Measurements from ENCODE around the gene SELENOF. TPM values are rescaled to one million over a fixed set of nuclear protein-coding genes. Genes with fewer than 3 reads are reported as not detected.
A peak's percentile ranks its signal among the peaks of the same experiment; 100 is the strongest.

SELENOF gene
- total RNA-seq, 2 experiments from 2014 or later, result 175 to 200 TPM

DNA sequence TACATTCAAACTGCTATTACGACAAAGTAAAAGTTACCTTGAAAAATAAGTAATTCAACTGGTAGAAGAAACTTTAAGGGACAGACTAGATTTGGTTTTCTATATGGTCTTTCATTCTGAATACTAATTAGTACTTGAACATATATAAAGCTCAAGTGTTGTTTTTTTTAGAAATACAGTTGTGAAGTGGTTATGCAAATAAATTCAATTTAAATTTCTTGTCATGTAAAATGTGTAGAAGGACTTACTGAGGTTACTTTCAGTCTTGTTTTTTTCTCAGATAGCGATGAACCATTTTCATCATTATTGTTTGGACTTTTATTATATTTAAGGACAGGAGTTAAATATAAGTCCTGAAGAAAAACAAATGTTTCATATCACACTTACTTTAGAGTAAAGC lies 24.9 kb upstream of the SELENOF start:
- H3K27me3 Mint-ChIP-seq, result no peaks in the 10 kb centered on the region
- H3K4me1 Mint-ChIP-seq, result peaks cover 7% of the 10 kb centered on the region
- ChIA-PET POLR2A (no interaction called here), CTCF (no interaction called here)
- DNase-seq, result no peak
- no peaks in the 10 kb centered on the region for H3K9me3 Mint-ChIP-seq
- no peak overlapping the region for H3K27ac Mint-ChIP-seq
- no peak overlapping the region for H3K4me3 Mint-ChIP-seq
- no peaks in the 10 kb centered on the region for H3K36me3 Mint-ChIP-seq (ENCODE audit: low read depth)

DNA sequence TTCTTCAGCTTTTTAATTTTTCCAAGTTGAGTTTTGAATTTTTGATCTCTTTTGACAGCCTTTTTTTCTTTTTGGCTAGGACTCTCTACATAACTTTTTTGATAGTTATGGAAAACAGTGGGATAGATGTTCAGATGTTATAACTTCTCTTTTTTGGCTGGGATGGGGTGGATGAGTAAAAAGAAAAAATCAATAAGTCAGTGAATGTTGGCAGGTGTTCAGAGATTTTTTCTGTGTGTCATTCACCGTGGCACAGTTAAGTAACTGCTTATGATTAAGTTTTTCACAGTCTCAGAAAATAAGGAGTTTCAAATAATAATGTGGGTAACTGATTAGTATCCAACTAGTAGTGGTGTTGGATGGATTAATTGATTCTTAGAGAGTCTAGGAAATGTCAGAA lies 24.5 kb upstream of the SELENOF start:
- Mint-ChIP-seq H3K4me3 (no peak overlapping the region), H3K27me3 (no peaks in the 10 kb centered on the region), H3K9me3 (no peaks in the 10 kb centered on the region), H3K36me3 (ENCODE audit: low read depth) (no peaks in the 10 kb centered on the region), H3K4me1 (peaks cover 11% of the 10 kb centered on the region), H3K27ac (no peak overlapping the region)
- CTCF ChIA-PET, result no interaction called here
- POLR2A ChIA-PET, result no interaction called here
- no peak for DNase-seq

- Mint-ChIP-seq H3K27me3 (no peaks in the 10 kb centered on the region), H3K36me3 (ENCODE audit: low read depth) (no peaks in the 10 kb centered on the region), H3K9me3 (no peaks in the 10 kb centered on the region), H3K4me3 (no peak overlapping the region), H3K27ac (no peak overlapping the region), H3K4me1 (peaks cover 13% of the 10 kb centered on the region)
- ChIA-PET POLR2A (interaction anchor here (0.7 kb wide), 1 partner anchor 43 kb away, joined by 3 read pairs; no protein-coding TSS in a partner anchor), CTCF (interaction anchor here (0.7 to 1.2 kb wide), 2 partner anchors 14 to 32 kb away, joined by 3 to 6 read pairs; no protein-coding TSS in a partner anchor)
- DNase-seq, result no peak
These were observed 19.8 kb upstream of the SELENOF start for GRCh38 chr1:86933562-86934377.

DNA sequence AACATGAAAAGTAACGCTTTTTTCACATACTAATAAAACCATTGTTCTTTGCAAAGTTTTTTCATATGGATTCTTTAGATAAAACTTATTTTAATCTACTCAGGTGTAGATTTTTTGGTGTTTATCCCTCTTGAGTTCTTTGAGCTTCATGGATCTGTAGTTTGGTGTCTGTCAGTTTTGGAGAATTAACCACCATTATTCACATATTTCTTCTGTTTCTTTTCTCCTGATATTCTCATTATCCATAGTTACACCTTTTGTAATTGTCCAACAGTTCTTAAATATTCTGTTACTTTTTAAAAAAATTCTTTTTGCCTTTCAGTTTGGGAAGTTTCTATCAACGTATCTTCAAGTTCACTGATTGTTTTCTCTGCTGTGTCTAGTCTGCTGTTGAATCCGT lies 19.1 kb upstream of the SELENOF start:
- no peak overlapping the region for H3K27ac Mint-ChIP-seq
- ChIA-PET CTCF (no interaction called here), POLR2A (no interaction called here)
- no peak overlapping the region for H3K4me3 Mint-ChIP-seq
- H3K27me3 Mint-ChIP-seq, result no peaks in the 10 kb centered on the region
- peaks cover 13% of the 10 kb centered on the region for H3K4me1 Mint-ChIP-seq
- H3K36me3 Mint-ChIP-seq (ENCODE audit: low read depth), result no peaks in the 10 kb centered on the region
- no peak for DNase-seq
- no peaks in the 10 kb centered on the region for H3K9me3 Mint-ChIP-seq

GRCh38 chr1:86928819-86929218 lies 14.9 kb upstream of the SELENOF start:
- H3K9me3 Mint-ChIP-seq, result peaks cover 18% of the 10 kb centered on the region
- no peak overlapping the region for H3K4me3 Mint-ChIP-seq
- no peak for DNase-seq
- H3K27ac Mint-ChIP-seq, result no peak overlapping the region
- H3K36me3 Mint-ChIP-seq (ENCODE audit: low read depth), result peaks cover 19% of the 10 kb centered on the region
- H3K27me3 Mint-ChIP-seq, result no peaks in the 10 kb centered on the region
- POLR2A ChIA-PET, result no interaction called here
- CTCF ChIA-PET, result no interaction called here
- H3K4me1 Mint-ChIP-seq, result peaks cover 18% of the 10 kb centered on the region

DNA sequence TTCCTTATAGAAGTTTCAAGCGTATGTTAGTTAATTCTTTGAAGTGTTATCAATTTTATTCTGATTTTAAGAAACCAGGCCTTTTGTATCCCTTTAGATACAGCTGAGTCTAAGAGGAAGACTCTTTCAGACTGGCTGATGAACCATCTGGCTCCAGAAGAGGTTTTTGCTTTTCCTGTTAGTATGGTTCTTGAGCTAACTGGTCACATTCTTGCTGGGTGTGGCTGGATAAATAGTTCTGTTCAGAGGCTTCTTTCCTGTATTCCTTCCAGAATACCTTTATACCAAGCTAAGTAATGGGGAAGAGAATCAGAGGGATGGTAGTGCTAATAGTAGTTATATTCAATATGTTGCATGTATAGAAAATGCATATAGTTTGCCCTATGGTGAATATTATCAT lies 13.0 kb upstream of the SELENOF start:
- CTCF ChIA-PET, result interaction anchor here (1.4 kb wide), 1 partner anchor 15 kb away, joined by 3 read pairs; no protein-coding TSS in a partner anchor
- POLR2A ChIA-PET, result no interaction called here

GRCh38 chr1:86925742-86926141 lies 11.8 kb upstream of the SELENOF start:
- H3K27me3 Mint-ChIP-seq, result no peaks in the 10 kb centered on the region
- H3K27ac Mint-ChIP-seq, result no peak overlapping the region
- H3K36me3 Mint-ChIP-seq (ENCODE audit: low read depth), result peaks cover 27% of the 10 kb centered on the region
- POLR2A ChIA-PET, result no interaction called here
- CTCF ChIA-PET, result no interaction called here
- H3K9me3 Mint-ChIP-seq, result peaks cover 33% of the 10 kb centered on the region
- no peak overlapping the region for H3K4me3 Mint-ChIP-seq
- H3K4me1 Mint-ChIP-seq, result peaks cover 12% of the 10 kb centered on the region
- no peak for DNase-seq

More for the DNA sequence above, 13.0 kb upstream of the SELENOF start:
- Mint-ChIP-seq H3K27me3 (no peaks in the 10 kb centered on the region), H3K4me1 (peaks cover 12% of the 10 kb centered on the region), H3K9me3 (peaks cover 28% of the 10 kb centered on the region), H3K36me3 (ENCODE audit: low read depth) (peaks cover 27% of the 10 kb centered on the region), H3K4me3 (no peak overlapping the region), H3K27ac (no peak overlapping the region)
- no peak for DNase-seq

- POLR2A ChIA-PET, result no interaction called here
- no peak overlapping the region for H3K4me3 Mint-ChIP-seq
- H3K36me3 Mint-ChIP-seq (ENCODE audit: low read depth), result peaks cover 27% of the 10 kb centered on the region
- CTCF ChIA-PET, result no interaction called here
- no peaks in the 10 kb centered on the region for H3K27me3 Mint-ChIP-seq
- peaks cover 35% of the 10 kb centered on the region for H3K9me3 Mint-ChIP-seq
- H3K27ac Mint-ChIP-seq, result no peak overlapping the region
- no peak for DNase-seq
- peaks cover 12% of the 10 kb centered on the region for H3K4me1 Mint-ChIP-seq
These were observed 10.5 kb upstream of the SELENOF start for GRCh38 chr1:86924324-86924960.

DNA sequence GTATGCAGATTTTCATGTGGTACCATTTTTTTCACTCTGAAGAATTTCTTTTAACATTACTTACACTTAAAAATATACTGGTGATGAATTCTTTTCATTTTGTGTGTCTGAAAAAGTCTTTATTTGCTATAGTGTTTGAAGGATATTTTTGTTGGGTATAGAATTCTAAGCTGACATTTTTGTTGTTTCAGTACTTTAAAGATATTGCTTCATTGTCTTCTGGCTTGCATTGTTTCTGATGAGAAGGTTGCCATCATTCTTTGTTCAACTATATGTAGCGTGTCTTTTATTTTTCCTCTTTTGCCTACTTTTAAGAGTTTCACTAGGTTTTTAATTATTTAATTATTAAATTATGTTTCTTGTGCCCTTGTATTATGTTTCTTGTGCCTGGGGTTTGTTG lies 8.5 kb upstream of the SELENOF start:
- ChIA-PET CTCF (interaction anchor here (0.6 kb wide), 1 partner anchor 89 kb away, joined by 3 read pairs; no protein-coding TSS in a partner anchor), POLR2A (no interaction called here)
- no peaks in the 10 kb centered on the region for H3K27me3 Mint-ChIP-seq
- no peak overlapping the region for H3K27ac Mint-ChIP-seq
- DNase-seq, result no peak
- H3K9me3 Mint-ChIP-seq, result peaks cover 35% of the 10 kb centered on the region
- H3K4me3 Mint-ChIP-seq, result no peak overlapping the region
- H3K36me3 Mint-ChIP-seq (ENCODE audit: low read depth), result peaks cover 27% of the 10 kb centered on the region
- H3K4me1 Mint-ChIP-seq, result peaks cover 14% of the 10 kb centered on the region

DNA sequence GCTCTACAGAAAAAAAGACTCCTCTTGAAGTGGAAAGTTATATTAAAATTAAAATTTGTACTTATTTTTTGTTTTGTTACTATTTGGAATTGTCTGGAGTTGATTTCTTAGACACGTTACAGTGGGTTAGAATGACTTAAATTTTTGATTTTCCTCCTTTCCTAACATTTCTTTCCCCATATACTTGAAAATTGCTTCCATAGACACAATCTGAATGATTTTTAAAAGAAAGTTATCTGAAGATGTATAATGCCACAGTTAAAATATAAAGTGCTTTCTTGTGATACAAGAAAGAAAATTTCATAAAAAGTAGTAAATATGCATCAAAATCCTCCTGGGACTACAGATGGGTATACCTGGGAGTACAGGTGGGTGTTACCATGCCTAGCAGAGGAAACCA lies 2.8 kb upstream of the SELENOF start:
- Mint-ChIP-seq H3K27me3 (no peaks in the 10 kb centered on the region), H3K4me3 (peak overlapping the region; percentile 25), H3K27ac (no peak overlapping the region), H3K36me3 (ENCODE audit: low read depth) (peaks cover 5% of the 10 kb centered on the region), H3K4me1 (peaks cover 20% of the 10 kb centered on the region), H3K9me3 (peaks cover 7% of the 10 kb centered on the region)
- CTCF ChIA-PET, result no interaction called here
- POLR2A ChIA-PET, result no interaction called here
- no peak for DNase-seq

DNA sequence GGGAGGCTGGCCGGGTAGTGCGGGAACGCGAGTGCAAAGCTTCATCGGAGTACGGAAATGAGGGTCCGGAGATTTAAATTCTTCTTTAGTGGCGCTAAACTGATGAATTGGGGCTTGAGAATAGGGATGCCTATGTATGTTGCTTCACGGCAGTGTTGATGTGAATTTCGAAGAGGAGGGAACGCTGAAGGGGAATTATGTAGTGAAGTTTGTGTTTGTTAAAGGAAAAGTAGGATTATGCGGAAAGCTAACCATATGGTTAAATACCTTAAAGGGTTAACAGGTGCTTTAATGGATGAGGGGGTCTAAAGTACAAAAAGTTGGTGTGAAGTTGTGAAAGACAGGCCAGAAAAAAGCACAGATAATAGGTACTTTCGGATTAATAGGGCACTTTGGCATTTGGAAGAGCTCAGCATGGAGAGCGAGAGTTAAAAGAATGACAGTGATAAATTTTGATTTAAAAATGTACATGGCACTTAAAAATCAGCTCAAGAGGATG lies 1.9 kb upstream of the SELENOF start:
- Mint-ChIP-seq H3K27me3 (no peaks in the 10 kb centered on the region), H3K36me3 (ENCODE audit: low read depth) (peaks cover 13% of the 10 kb centered on the region), H3K27ac (no peak overlapping the region), H3K4me3 (no peak overlapping the region), H3K9me3 (peaks cover 2% of the 10 kb centered on the region), H3K4me1 (peaks cover 28% of the 10 kb centered on the region)
- POLR2A ChIA-PET, result interaction anchor here (0.5 kb wide), 1 partner anchor 26 kb away, joined by 3 read pairs; no protein-coding TSS in a partner anchor
- DNase-seq, result no peak
- CTCF ChIA-PET, result interaction anchor here (1.3 to 2.6 kb wide), 2 partner anchors 110 to 211 kb away, joined by 4 to 14 read pairs; partner anchors contain the start of gene SH3GLB1

DNA sequence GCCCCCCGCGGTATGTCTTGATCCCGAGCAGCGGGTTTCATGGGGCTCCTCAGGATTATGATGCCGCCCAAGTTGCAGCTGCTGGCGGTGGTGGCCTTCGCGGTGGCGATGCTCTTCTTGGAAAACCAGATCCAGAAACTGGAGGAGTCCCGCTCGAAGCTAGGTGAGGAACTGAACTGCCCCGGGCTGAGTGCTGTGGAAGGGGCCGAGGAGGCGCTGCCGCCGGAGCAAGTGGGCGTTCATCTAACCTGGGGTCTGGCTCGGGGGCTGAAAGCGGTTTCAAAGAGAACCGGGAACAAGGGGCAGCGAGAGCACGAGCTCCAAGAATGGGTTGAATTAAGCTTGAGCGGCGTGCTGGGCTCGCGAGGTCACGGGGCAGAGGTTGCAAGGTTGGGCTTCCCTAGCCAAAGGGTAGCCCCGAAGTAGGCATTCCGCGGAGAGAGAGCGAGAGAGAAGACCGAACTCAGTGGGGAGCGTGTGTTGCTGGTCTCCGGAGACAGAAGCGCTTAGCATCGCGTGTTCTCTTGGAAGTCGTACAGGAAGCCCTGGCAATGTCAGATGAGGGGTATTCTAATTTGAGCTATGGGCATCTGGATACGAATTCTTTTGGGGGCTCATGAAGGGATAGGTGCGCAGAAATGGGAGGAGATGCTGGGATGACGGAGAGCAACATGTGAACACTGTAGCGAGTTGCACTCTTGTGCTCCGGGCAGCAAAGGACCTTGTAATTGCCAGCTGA lies 1.2 kb upstream of the SELENOF start:
- peak; percentile 58 for DNase-seq
- no peak overlapping the region for H3K4me3 Mint-ChIP-seq
- H3K4me1 Mint-ChIP-seq, result peaks cover 32% of the 10 kb centered on the region
- no peaks in the 10 kb centered on the region for H3K27me3 Mint-ChIP-seq
- H3K36me3 Mint-ChIP-seq (ENCODE audit: low read depth), result peaks cover 18% of the 10 kb centered on the region
- H3K9me3 Mint-ChIP-seq, result no peaks in the 10 kb centered on the region
- no peak overlapping the region for H3K27ac Mint-ChIP-seq
- POLR2A ChIA-PET, result interaction anchor here (0.5 kb wide), 1 partner anchor 27 kb away, joined by 3 read pairs; no protein-coding TSS in a partner anchor
- CTCF ChIA-PET, result interaction anchor here (0.8 to 2.6 kb wide), 3 partner anchors 42 to 211 kb away, joined by 3 to 14 read pairs (median 4); partner anchors contain the start of gene SH3GLB1
